Coronary artery (tissue), 2 donors: Measurements from ENCODE around the gene ACP3.

Experiments used
- DNase-seq: peaks from one replicate; pipeline ENCODE4 v3.0.0-alpha.2; 2017; ENCODE audit warnings: low spot score
- H3K27ac ChIP-seq, 2 donors: fragments of 200-600 bp; sonication (generic); one replicate each; pipeline ENCODE4 v1.5.1; 2016 to 2019
- H3K4me3 ChIP-seq: fragments of 200-600 bp; sonication (generic); 2 replicates; pipeline ENCODE4 v1.5.1; 2016; ENCODE audit warnings: mild to moderate bottlenecking, moderate library complexity
- TF ChIP-seq, protein P1 (sequence below): fragments of 200-600 bp; sonication (generic); IDR thresholded peaks from one replicate; pipeline ENCODE4 v1.5.1; 2019; ENCODE audit warnings: antibody characterized with exemption

ACP3 gene, protein sequence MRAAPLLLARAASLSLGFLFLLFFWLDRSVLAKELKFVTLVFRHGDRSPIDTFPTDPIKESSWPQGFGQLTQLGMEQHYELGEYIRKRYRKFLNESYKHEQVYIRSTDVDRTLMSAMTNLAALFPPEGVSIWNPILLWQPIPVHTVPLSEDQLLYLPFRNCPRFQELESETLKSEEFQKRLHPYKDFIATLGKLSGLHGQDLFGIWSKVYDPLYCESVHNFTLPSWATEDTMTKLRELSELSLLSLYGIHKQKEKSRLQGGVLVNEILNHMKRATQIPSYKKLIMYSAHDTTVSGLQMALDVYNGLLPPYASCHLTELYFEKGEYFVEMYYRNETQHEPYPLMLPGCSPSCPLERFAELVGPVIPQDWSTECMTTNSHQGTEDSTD

GRCh38 chr3:132317229-132317948 lies at the start of gene ACP3:
Gene ACP3 (plus strand): TSS chr3:132317407. CDS start chr3:132317457, 50 bp downstream.
- DNase-seq = no peak
- TF ChIP-seq, protein P1, sequence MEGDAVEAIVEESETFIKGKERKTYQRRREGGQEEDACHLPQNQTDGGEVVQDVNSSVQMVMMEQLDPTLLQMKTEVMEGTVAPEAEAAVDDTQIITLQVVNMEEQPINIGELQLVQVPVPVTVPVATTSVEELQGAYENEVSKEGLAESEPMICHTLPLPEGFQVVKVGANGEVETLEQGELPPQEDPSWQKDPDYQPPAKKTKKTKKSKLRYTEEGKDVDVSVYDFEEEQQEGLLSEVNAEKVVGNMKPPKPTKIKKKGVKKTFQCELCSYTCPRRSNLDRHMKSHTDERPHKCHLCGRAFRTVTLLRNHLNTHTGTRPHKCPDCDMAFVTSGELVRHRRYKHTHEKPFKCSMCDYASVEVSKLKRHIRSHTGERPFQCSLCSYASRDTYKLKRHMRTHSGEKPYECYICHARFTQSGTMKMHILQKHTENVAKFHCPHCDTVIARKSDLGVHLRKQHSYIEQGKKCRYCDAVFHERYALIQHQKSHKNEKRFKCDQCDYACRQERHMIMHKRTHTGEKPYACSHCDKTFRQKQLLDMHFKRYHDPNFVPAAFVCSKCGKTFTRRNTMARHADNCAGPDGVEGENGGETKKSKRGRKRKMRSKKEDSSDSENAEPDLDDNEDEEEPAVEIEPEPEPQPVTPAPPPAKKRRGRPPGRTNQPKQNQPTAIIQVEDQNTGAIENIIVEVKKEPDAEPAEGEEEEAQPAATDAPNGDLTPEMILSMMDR = no peak
- Histone ChIP-seq H3K4me3 (peak within 1 kb of the TSS; percentile 38), H3K27ac (peak within 1 kb of the TSS in 1 of 2 donors; percentile 65)

DNA sequence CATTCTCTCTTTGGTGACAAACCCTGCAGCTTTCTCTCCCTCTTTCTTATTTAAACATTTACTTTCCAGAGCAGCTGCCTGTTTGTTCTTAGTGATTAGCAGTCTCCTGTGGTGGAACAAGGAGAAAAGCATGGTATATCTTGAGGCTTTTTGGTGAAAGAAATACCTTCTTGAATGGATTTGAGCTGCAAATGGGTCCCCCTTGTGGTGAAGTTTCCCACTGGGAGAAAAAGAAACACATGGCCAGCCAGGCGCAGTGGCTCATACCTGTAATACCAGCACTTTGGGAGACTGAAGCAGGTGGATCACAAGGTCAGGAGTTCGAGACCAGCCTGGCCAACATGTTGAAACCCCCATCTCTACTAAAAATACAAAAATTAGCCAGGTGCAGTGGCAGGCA lies 48.3 kb upstream of the ACP3 start:
- H3K4me3 ChIP-seq = no peak overlapping the region
- H3K27ac ChIP-seq = no peak overlapping the region
- TF ChIP-seq, protein P1 = no peak
- no peak for DNase-seq

DNA sequence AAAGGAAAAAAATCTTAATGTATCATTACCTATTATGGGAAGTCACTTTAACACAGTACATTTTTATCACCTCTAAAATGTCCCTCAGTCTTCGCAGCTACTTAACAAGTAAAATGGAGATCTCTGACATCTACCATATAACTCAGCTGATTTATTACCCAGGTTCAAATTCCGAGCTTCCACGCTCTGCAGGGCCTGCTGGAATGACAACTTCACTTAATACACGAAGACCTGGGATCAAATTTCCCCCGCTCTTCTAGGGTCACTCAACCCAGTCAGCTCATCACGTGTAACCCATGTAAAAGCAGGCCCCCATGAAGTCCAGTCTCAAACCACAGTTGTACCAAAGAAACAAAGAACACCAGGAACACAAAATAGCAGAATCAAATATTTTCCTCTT lies 44.2 kb upstream of the ACP3 start:
- no peak for DNase-seq
- H3K27ac ChIP-seq = no peak overlapping the region
- H3K4me3 ChIP-seq = no peak overlapping the region
- TF ChIP-seq, protein P1 = no peak

DNA sequence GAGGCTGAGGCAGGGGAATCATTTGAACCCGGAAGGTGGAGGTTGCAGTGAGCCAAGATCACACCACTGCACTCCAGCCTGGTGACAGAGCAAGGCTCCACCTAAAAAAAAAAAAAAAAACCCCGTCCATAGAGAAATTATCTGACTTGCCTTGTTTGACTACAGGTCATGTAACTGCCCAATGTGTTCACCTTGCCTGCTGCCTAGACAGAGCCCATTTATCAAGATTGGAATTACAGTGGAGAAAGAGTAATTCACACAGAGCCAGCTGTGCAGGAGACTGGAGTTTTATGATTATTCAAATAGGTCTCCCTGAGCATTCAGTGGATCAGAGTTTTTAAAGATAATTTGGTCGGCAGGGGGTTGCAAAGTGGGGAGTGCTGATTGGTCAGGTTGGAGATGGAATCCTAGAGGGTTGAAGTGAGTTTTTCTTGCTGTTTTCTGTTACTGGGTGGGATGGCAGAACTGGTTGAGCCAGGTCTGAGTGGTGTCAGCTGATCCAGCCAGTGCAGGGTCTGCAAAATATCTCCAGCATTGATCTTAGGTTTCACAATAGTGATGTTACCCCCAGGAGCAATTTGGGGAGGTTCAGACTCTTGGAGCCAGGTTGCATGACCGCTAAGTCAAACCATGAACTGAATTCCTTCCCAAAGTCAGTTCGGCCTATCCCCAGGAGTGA lies 40.8 kb upstream of the ACP3 start:
- no peak for DNase-seq
- H3K4me3 ChIP-seq = no peak overlapping the region
- H3K27ac ChIP-seq = no peak overlapping the region
- TF ChIP-seq, protein P1 = no peak

DNA sequence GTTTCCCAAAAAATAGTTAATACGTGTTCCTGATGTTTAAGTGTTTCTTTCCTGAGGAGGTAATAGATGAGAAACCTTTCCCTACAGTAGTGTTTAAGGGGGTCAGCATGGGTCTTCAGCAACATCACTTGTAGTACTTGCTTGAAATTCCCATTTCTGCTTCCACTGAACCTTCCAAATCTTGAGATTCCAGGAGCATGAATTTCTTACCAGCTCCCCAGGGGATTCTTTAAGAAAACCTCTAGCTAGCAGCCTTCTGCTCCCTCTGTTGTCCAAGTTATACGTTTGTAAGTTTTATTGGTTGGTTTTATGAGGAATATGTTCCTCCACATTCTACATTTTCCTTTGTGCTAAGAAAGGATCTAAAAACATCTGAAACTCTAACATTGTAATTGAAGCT lies 38.2 kb upstream of the ACP3 start:
- no peak for DNase-seq
- Histone ChIP-seq H3K4me3 (no peak overlapping the region), H3K27ac (no peak overlapping the region)
- TF ChIP-seq, protein P1 = no peak

- DNase-seq = no peak
- TF ChIP-seq, protein P1 = no peak
- Histone ChIP-seq H3K27ac (peak overlapping the region in 1 of 2 donors; percentile 57), H3K4me3 (no peak overlapping the region)
These were observed 33.8 kb upstream of the ACP3 start for GRCh38 chr3:132283440-132283839.
